H9 (cell line): Measurements from ENCODE around the gene DIS3L2. TPM values are rescaled to one million over a fixed set of nuclear protein-coding genes. Genes with fewer than 3 reads are reported as not detected.

ENCODE experiments used
- DNase-seq: peaks from one replicate; pipeline ENCODE4 v3.0.0-alpha.2; 2017
- H2AFZ ChIP-seq: one replicate; pipeline ENCODE4 v1.6.1; 2013; ENCODE audit warnings: mild to moderate bottlenecking, low read length, control low read depth, moderate library complexity
- H2AK5ac ChIP-seq: 2 replicates; pipeline ENCODE4 v1.6.1; 2013; ENCODE audit warnings: low read length, control low read depth, mixed read lengths; ENCODE audit not compliant: insufficient read length
- H2BK120ac ChIP-seq: one replicate; pipeline ENCODE4 v1.6.1; 2013; ENCODE audit warnings: low read depth, mild to moderate bottlenecking, low read length, control low read depth, inconsistent platforms; ENCODE audit not compliant: poor library complexity, severe bottlenecking
- H2BK12ac ChIP-seq: 2 replicates; pipeline ENCODE4 v1.6.1; 2013; ENCODE audit warnings: low read length, control low read depth, mixed read lengths, low read depth; ENCODE audit not compliant: insufficient read length
- H2BK15ac ChIP-seq: 2 replicates; pipeline ENCODE4 v1.6.1; 2013; ENCODE audit warnings: low read depth, low read length, control low read depth
- H2BK20ac ChIP-seq: one replicate; pipeline ENCODE4 v1.6.1; 2013; ENCODE audit warnings: low read depth, mild to moderate bottlenecking, low read length, control low read depth, inconsistent platforms; ENCODE audit not compliant: poor library complexity, severe bottlenecking
- H2BK5ac ChIP-seq: 2 replicates; pipeline ENCODE4 v1.6.1; 2013; ENCODE audit warnings: low read length, control low read depth, mixed read lengths; ENCODE audit not compliant: insufficient read length
- H3K14ac ChIP-seq: 2 replicates; pipeline ENCODE4 v1.6.1; 2013; ENCODE audit warnings: low read length, control low read depth; ENCODE audit not compliant: insufficient read depth
- H3K18ac ChIP-seq: 2 replicates; pipeline ENCODE4 v1.6.1; 2013; ENCODE audit warnings: low read depth, mild to moderate bottlenecking, mixed read lengths, low read length, control low read depth; ENCODE audit not compliant: insufficient read length
- H3K23ac ChIP-seq: 2 replicates; pipeline ENCODE4 v1.6.1; 2013; ENCODE audit warnings: low read length, control low read depth, mixed read lengths, low read depth; ENCODE audit not compliant: insufficient read length
- H3K23me2 ChIP-seq: 2 replicates; pipeline ENCODE4 v1.6.1; 2013; ENCODE audit warnings: low read depth, mild to moderate bottlenecking, mixed read lengths, low read length, control low read depth; ENCODE audit not compliant: insufficient read length, poor library complexity, severe bottlenecking
- H3K27ac ChIP-seq: 2 replicates; pipeline ENCODE4 v1.5.1; 2013; ENCODE audit warnings: low read length, control low read depth, mixed read lengths, low read depth; ENCODE audit not compliant: insufficient read length
- H3K27me3 ChIP-seq: 2 replicates; pipeline ENCODE4 v1.6.1; 2013; ENCODE audit warnings: low read length, control low read depth, inconsistent platforms; ENCODE audit not compliant: insufficient read depth
- H3K4ac ChIP-seq: 2 replicates; pipeline ENCODE4 v1.6.1; 2013; ENCODE audit warnings: low read depth, mild to moderate bottlenecking, control low read depth, inconsistent platforms, low read length, moderate library complexity
- H3K4me1 ChIP-seq: 2 replicates; pipeline ENCODE4 v1.6.1; 2013; ENCODE audit warnings: low read length, control low read depth, inconsistent platforms; ENCODE audit not compliant: insufficient read depth
- H3K4me2 ChIP-seq: 2 replicates; pipeline ENCODE4 v1.6.1; 2013; ENCODE audit warnings: low read length, control low read depth, mixed read lengths; ENCODE audit not compliant: insufficient read length, insufficient read depth
- H3K56ac ChIP-seq: 2 replicates; pipeline ENCODE4 v1.6.1; 2013; ENCODE audit warnings: low read depth, mild to moderate bottlenecking, mixed read lengths, low read length, control low read depth; ENCODE audit not compliant: insufficient read length
- H3K79me1 ChIP-seq: 2 replicates; pipeline ENCODE4 v1.6.1; 2013; ENCODE audit warnings: low read depth, mild to moderate bottlenecking, moderate library complexity, low read length, control low read depth, inconsistent platforms; ENCODE audit not compliant: insufficient read depth, poor library complexity, severe bottlenecking
- H3K79me2 ChIP-seq: 2 replicates; pipeline ENCODE4 v1.6.1; 2013; ENCODE audit warnings: low read length, control low read depth, inconsistent platforms; ENCODE audit not compliant: insufficient read depth
- H3K9ac ChIP-seq: 2 replicates; pipeline ENCODE4 v1.6.1; 2013; ENCODE audit warnings: low read length, control low read depth, mixed read lengths; ENCODE audit not compliant: insufficient read length; ENCODE audit errors: extremely low read depth
- H3K9me3 ChIP-seq: one replicate; pipeline ENCODE4 v1.6.1; 2013; ENCODE audit warnings: low read depth, low read length, inconsistent platforms; ENCODE audit not compliant: control insufficient read depth
- H3T11ph ChIP-seq: one replicate; pipeline ENCODE4 v1.6.1; 2013; ENCODE audit warnings: mild to moderate bottlenecking, low read length, control low read depth, inconsistent platforms
- H4K20me1 ChIP-seq: one replicate; pipeline ENCODE4 v1.6.1; 2013; ENCODE audit not compliant: control insufficient read depth, insufficient read length, insufficient read depth
- H4K5ac ChIP-seq: 2 replicates; pipeline ENCODE4 v1.6.1; 2013; ENCODE audit warnings: low read depth, mild to moderate bottlenecking, mixed read lengths, low read length, control low read depth; ENCODE audit not compliant: insufficient read length
- H4K8ac ChIP-seq: replicated peaks from 2 replicates; pipeline ENCODE4 v1.6.1; 2013; ENCODE audit warnings: low read length, control low read depth, mixed read lengths, low read depth; ENCODE audit not compliant: insufficient read length
- H4K91ac ChIP-seq: 2 replicates; pipeline ENCODE4 v1.6.1; 2013; ENCODE audit warnings: low read depth, mild to moderate bottlenecking, moderate library complexity, mixed read lengths, low read length, control low read depth; ENCODE audit not compliant: insufficient read length
- H3K27ac Mint-ChIP-seq, 3 experiments: 2 replicates in 2 of 3; 3 replicates in 1 of 3; pipeline ENCODE4 v1.8.0; 2020 to 2021; ENCODE audit warnings: mixed read lengths in 3 of 3, mild to moderate bottlenecking in 1 of 3, moderate library complexity in 1 of 3
- H3K27me3 Mint-ChIP-seq: 2 replicates; pipeline ENCODE4 v1.8.0; 2021; ENCODE audit warnings: low read depth, mild to moderate bottlenecking, moderate library complexity, mixed read lengths
- H3K36me3 Mint-ChIP-seq, 3 experiments: 2 replicates in 2 of 3; 3 replicates in 1 of 3; pipeline ENCODE4 v1.8.0; 2020 to 2021; ENCODE audit warnings: low read depth in 3 of 3, mixed read lengths in 3 of 3; ENCODE audit not compliant: insufficient read depth in 1 of 3
- H3K4me1 Mint-ChIP-seq, 2 experiments: 2 replicates each; pipeline ENCODE4 v1.8.0; 2020; ENCODE audit warnings: mixed read lengths in 2 of 2
- H3K4me3 Mint-ChIP-seq, 2 experiments: 2 replicates in 1 of 2; 3 replicates in 1 of 2; pipeline ENCODE4 v1.8.0; 2020 to 2021; ENCODE audit warnings: mild to moderate bottlenecking in 2 of 2, mixed read lengths in 2 of 2, moderate library complexity in 1 of 2
- H3K9me3 Mint-ChIP-seq, 2 experiments: 2 replicates in 1 of 2; 3 replicates in 1 of 2; pipeline ENCODE4 v1.8.0; 2020; ENCODE audit warnings: mild to moderate bottlenecking in 2 of 2, mixed read lengths in 2 of 2, moderate library complexity in 1 of 2
- WGBS: extraction: QIAGEN DNeasy Blood & Tissue Kit; methylation state at CpG from one replicate; pipeline ENCODE4 v1.1.7; 2013; ENCODE audit warnings: missing lambda C conversion rate, low lambda C conversion rate, mixed read lengths; ENCODE audit not compliant: insufficient read length; ENCODE audit errors: extremely low coverage; 5-methylcytosine and 5-hydroxymethylcytosine counted together
- total RNA-seq: library from RNA; stranded (reverse); gene quantifications from 2 replicates; pipeline ENCODE4 v1.2.1, GENCODE V29; 2021
- TF ChIP-seq, protein P1 (sequence below): fragments of 200-600 bp; sonication (generic); conservative IDR thresholded peaks from 3 replicates; pipeline ENCODE4 v1.8.0; 2021; ENCODE audit warnings: antibody characterized with exemption, mild to moderate bottlenecking

DIS3L2 gene
- total RNA-seq, 1 experiment from 2014 or later: 28.1 TPM

GRCh38 chr2:231930593-231931281 is 30.8 kb upstream of the DIS3L2 start:
- no peak overlapping the region for H3K18ac ChIP-seq
- no peak overlapping the region for H3K4ac ChIP-seq
- H2BK5ac ChIP-seq: no peak overlapping the region
- no peak overlapping the region for H3K27ac ChIP-seq
- H3K4me1 ChIP-seq: no peaks in the 10 kb centered on the region
- H2BK20ac ChIP-seq: no peak overlapping the region
- Mint-ChIP-seq H3K36me3 (no peaks in the 10 kb centered on the region), H3K27me3 (peaks cover 54% of the 10 kb centered on the region), H3K4me3 (no peak overlapping the region), H3K9me3 (no peaks in the 10 kb centered on the region; a peak in 1 of 5 replicates), H3K4me1 (peaks cover 11 to 16% of the 10 kb centered on the region in 2 experiments), H3K27ac (no peak overlapping the region; a peak in 1 of 7 replicates)
- TF ChIP-seq, protein P1, sequence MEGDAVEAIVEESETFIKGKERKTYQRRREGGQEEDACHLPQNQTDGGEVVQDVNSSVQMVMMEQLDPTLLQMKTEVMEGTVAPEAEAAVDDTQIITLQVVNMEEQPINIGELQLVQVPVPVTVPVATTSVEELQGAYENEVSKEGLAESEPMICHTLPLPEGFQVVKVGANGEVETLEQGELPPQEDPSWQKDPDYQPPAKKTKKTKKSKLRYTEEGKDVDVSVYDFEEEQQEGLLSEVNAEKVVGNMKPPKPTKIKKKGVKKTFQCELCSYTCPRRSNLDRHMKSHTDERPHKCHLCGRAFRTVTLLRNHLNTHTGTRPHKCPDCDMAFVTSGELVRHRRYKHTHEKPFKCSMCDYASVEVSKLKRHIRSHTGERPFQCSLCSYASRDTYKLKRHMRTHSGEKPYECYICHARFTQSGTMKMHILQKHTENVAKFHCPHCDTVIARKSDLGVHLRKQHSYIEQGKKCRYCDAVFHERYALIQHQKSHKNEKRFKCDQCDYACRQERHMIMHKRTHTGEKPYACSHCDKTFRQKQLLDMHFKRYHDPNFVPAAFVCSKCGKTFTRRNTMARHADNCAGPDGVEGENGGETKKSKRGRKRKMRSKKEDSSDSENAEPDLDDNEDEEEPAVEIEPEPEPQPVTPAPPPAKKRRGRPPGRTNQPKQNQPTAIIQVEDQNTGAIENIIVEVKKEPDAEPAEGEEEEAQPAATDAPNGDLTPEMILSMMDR: no peak
- H3K4me2 ChIP-seq: no peak overlapping the region
- no peak overlapping the region for H4K8ac ChIP-seq
- H4K5ac ChIP-seq: no peak overlapping the region
- no peak overlapping the region for H2AK5ac ChIP-seq
- H3K14ac ChIP-seq: no peak overlapping the region
- no peaks in the 10 kb centered on the region for H3K79me2 ChIP-seq
- H2AFZ ChIP-seq: no peak overlapping the region
- no peaks in the 10 kb centered on the region for H3K9me3 ChIP-seq
- H3T11ph ChIP-seq: no peak overlapping the region
- no peak overlapping the region for H2BK120ac ChIP-seq
- no peak overlapping the region for H4K91ac ChIP-seq
- H2BK15ac ChIP-seq: no peak overlapping the region
- no peak overlapping the region for H3K56ac ChIP-seq
- H4K20me1 ChIP-seq: no peaks in the 10 kb centered on the region
- no peak overlapping the region for H3K9ac ChIP-seq
- no peaks in the 10 kb centered on the region for H3K79me1 ChIP-seq
- no peak for DNase-seq
- H2BK12ac ChIP-seq: no peak overlapping the region
- peaks cover 17% of the 10 kb centered on the region; the same call in 1 of the 2 replicates for H3K27me3 ChIP-seq
- no peak overlapping the region for H3K23ac ChIP-seq
- peaks cover 14% of the 10 kb centered on the region for H3K23me2 ChIP-seq
- WGBS: no CpG with 5 or more reads among the region's 8 CpGs
